H9 (cell line): ENCODE data around the gene PTPN7. TPM values are rescaled to one million over a fixed set of nuclear protein-coding genes. Genes with fewer than 3 reads are reported as not detected.

Experiments used
- DNase-seq: peaks from one replicate; pipeline ENCODE4 v3.0.0-alpha.2; 2017
- H2AFZ ChIP-seq: one replicate; pipeline ENCODE4 v1.6.1; 2013; ENCODE audit warnings: mild to moderate bottlenecking, low read length, control low read depth, moderate library complexity
- H2AK5ac ChIP-seq: 2 replicates; pipeline ENCODE4 v1.6.1; 2013; ENCODE audit warnings: low read length, control low read depth, mixed read lengths; ENCODE audit not compliant: insufficient read length
- H2BK120ac ChIP-seq: one replicate; pipeline ENCODE4 v1.6.1; 2013; ENCODE audit warnings: low read depth, mild to moderate bottlenecking, low read length, control low read depth, inconsistent platforms; ENCODE audit not compliant: poor library complexity, severe bottlenecking
- H2BK12ac ChIP-seq: 2 replicates; pipeline ENCODE4 v1.6.1; 2013; ENCODE audit warnings: low read length, control low read depth, mixed read lengths, low read depth; ENCODE audit not compliant: insufficient read length
- H2BK15ac ChIP-seq: 2 replicates; pipeline ENCODE4 v1.6.1; 2013; ENCODE audit warnings: low read depth, low read length, control low read depth
- H2BK20ac ChIP-seq: one replicate; pipeline ENCODE4 v1.6.1; 2013; ENCODE audit warnings: low read depth, mild to moderate bottlenecking, low read length, control low read depth, inconsistent platforms; ENCODE audit not compliant: poor library complexity, severe bottlenecking
- H2BK5ac ChIP-seq: 2 replicates; pipeline ENCODE4 v1.6.1; 2013; ENCODE audit warnings: low read length, control low read depth, mixed read lengths; ENCODE audit not compliant: insufficient read length
- H3K14ac ChIP-seq: 2 replicates; pipeline ENCODE4 v1.6.1; 2013; ENCODE audit warnings: low read length, control low read depth; ENCODE audit not compliant: insufficient read depth
- H3K18ac ChIP-seq: 2 replicates; pipeline ENCODE4 v1.6.1; 2013; ENCODE audit warnings: low read depth, mild to moderate bottlenecking, mixed read lengths, low read length, control low read depth; ENCODE audit not compliant: insufficient read length
- H3K23ac ChIP-seq: 2 replicates; pipeline ENCODE4 v1.6.1; 2013; ENCODE audit warnings: low read length, control low read depth, mixed read lengths, low read depth; ENCODE audit not compliant: insufficient read length
- H3K23me2 ChIP-seq: 2 replicates; pipeline ENCODE4 v1.6.1; 2013; ENCODE audit warnings: low read depth, mild to moderate bottlenecking, mixed read lengths, low read length, control low read depth; ENCODE audit not compliant: insufficient read length, poor library complexity, severe bottlenecking
- H3K27ac ChIP-seq: 2 replicates; pipeline ENCODE4 v1.5.1; 2013; ENCODE audit warnings: low read length, control low read depth, mixed read lengths, low read depth; ENCODE audit not compliant: insufficient read length
- H3K27me3 ChIP-seq: 2 replicates; pipeline ENCODE4 v1.6.1; 2013; ENCODE audit warnings: low read length, control low read depth, inconsistent platforms; ENCODE audit not compliant: insufficient read depth
- H3K4ac ChIP-seq: 2 replicates; pipeline ENCODE4 v1.6.1; 2013; ENCODE audit warnings: low read depth, mild to moderate bottlenecking, control low read depth, inconsistent platforms, low read length, moderate library complexity
- H3K4me1 ChIP-seq: 2 replicates; pipeline ENCODE4 v1.6.1; 2013; ENCODE audit warnings: low read length, control low read depth, inconsistent platforms; ENCODE audit not compliant: insufficient read depth
- H3K4me2 ChIP-seq: 2 replicates; pipeline ENCODE4 v1.6.1; 2013; ENCODE audit warnings: low read length, control low read depth, mixed read lengths; ENCODE audit not compliant: insufficient read length, insufficient read depth
- H3K56ac ChIP-seq: 2 replicates; pipeline ENCODE4 v1.6.1; 2013; ENCODE audit warnings: low read depth, mild to moderate bottlenecking, mixed read lengths, low read length, control low read depth; ENCODE audit not compliant: insufficient read length
- H3K79me1 ChIP-seq: 2 replicates; pipeline ENCODE4 v1.6.1; 2013; ENCODE audit warnings: low read depth, mild to moderate bottlenecking, moderate library complexity, low read length, control low read depth, inconsistent platforms; ENCODE audit not compliant: insufficient read depth, poor library complexity, severe bottlenecking
- H3K79me2 ChIP-seq: 2 replicates; pipeline ENCODE4 v1.6.1; 2013; ENCODE audit warnings: low read length, control low read depth, inconsistent platforms; ENCODE audit not compliant: insufficient read depth
- H3K9ac ChIP-seq: 2 replicates; pipeline ENCODE4 v1.6.1; 2013; ENCODE audit warnings: low read length, control low read depth, mixed read lengths; ENCODE audit not compliant: insufficient read length; ENCODE audit errors: extremely low read depth
- H3K9me3 ChIP-seq: one replicate; pipeline ENCODE4 v1.6.1; 2013; ENCODE audit warnings: low read depth, low read length, inconsistent platforms; ENCODE audit not compliant: control insufficient read depth
- H3T11ph ChIP-seq: one replicate; pipeline ENCODE4 v1.6.1; 2013; ENCODE audit warnings: mild to moderate bottlenecking, low read length, control low read depth, inconsistent platforms
- H4K20me1 ChIP-seq: one replicate; pipeline ENCODE4 v1.6.1; 2013; ENCODE audit not compliant: control insufficient read depth, insufficient read length, insufficient read depth
- H4K5ac ChIP-seq: 2 replicates; pipeline ENCODE4 v1.6.1; 2013; ENCODE audit warnings: low read depth, mild to moderate bottlenecking, mixed read lengths, low read length, control low read depth; ENCODE audit not compliant: insufficient read length
- H4K8ac ChIP-seq: replicated peaks from 2 replicates; pipeline ENCODE4 v1.6.1; 2013; ENCODE audit warnings: low read length, control low read depth, mixed read lengths, low read depth; ENCODE audit not compliant: insufficient read length
- H4K91ac ChIP-seq: 2 replicates; pipeline ENCODE4 v1.6.1; 2013; ENCODE audit warnings: low read depth, mild to moderate bottlenecking, moderate library complexity, mixed read lengths, low read length, control low read depth; ENCODE audit not compliant: insufficient read length
- H3K27ac Mint-ChIP-seq, 3 experiments: 2 replicates in 2 of 3; 3 replicates in 1 of 3; pipeline ENCODE4 v1.8.0; 2020 to 2021; ENCODE audit warnings: mixed read lengths in 3 of 3, mild to moderate bottlenecking in 1 of 3, moderate library complexity in 1 of 3
- H3K27me3 Mint-ChIP-seq: 2 replicates; pipeline ENCODE4 v1.8.0; 2021; ENCODE audit warnings: low read depth, mild to moderate bottlenecking, moderate library complexity, mixed read lengths
- H3K36me3 Mint-ChIP-seq, 3 experiments: 2 replicates in 2 of 3; 3 replicates in 1 of 3; pipeline ENCODE4 v1.8.0; 2020 to 2021; ENCODE audit warnings: low read depth in 3 of 3, mixed read lengths in 3 of 3; ENCODE audit not compliant: insufficient read depth in 1 of 3
- H3K4me1 Mint-ChIP-seq, 2 experiments: 2 replicates each; pipeline ENCODE4 v1.8.0; 2020; ENCODE audit warnings: mixed read lengths in 2 of 2
- H3K4me3 Mint-ChIP-seq, 2 experiments: 2 replicates in 1 of 2; 3 replicates in 1 of 2; pipeline ENCODE4 v1.8.0; 2020 to 2021; ENCODE audit warnings: mild to moderate bottlenecking in 2 of 2, mixed read lengths in 2 of 2, moderate library complexity in 1 of 2
- H3K9me3 Mint-ChIP-seq, 2 experiments: 2 replicates in 1 of 2; 3 replicates in 1 of 2; pipeline ENCODE4 v1.8.0; 2020; ENCODE audit warnings: mild to moderate bottlenecking in 2 of 2, mixed read lengths in 2 of 2, moderate library complexity in 1 of 2
- CTCF ChIP-seq: fragments of 200-600 bp; sonication (generic); conservative IDR thresholded peaks from 3 replicates; pipeline ENCODE4 v1.8.0; 2021; ENCODE audit warnings: antibody characterized with exemption, mild to moderate bottlenecking
- WGBS: extraction: QIAGEN DNeasy Blood & Tissue Kit; methylation state at CpG from one replicate; pipeline ENCODE4 v1.1.7; 2013; ENCODE audit warnings: missing lambda C conversion rate, low lambda C conversion rate, mixed read lengths; ENCODE audit not compliant: insufficient read length; ENCODE audit errors: extremely low coverage; 5-methylcytosine and 5-hydroxymethylcytosine counted together
- total RNA-seq: library from RNA; stranded (reverse); gene quantifications from 2 replicates; pipeline ENCODE4 v1.2.1, GENCODE V29; 2021

Gene PTPN7
- total RNA-seq, 1 experiment from 2014 or later: 0.72 TPM

- Histone ChIP-seq H4K91ac (no peak overlapping the region), H3K4me2 (no peak overlapping the region), H2BK15ac (no peak overlapping the region), H3K18ac (no peak overlapping the region), H3K23me2 (no peaks in the 10 kb centered on the region), H3K56ac (no peak overlapping the region), H3K23ac (no peak overlapping the region), H3T11ph (no peak overlapping the region), H3K14ac (no peak overlapping the region), H3K9ac (no peak overlapping the region), H3K79me2 (no peaks in the 10 kb centered on the region), H3K4ac (no peak overlapping the region), H2BK20ac (no peak overlapping the region), H4K20me1 (no peaks in the 10 kb centered on the region), H4K5ac (no peak overlapping the region), H3K27ac (no peak overlapping the region), H2BK5ac (no peak overlapping the region), H3K9me3 (no peaks in the 10 kb centered on the region), H2AK5ac (no peak overlapping the region), H2AFZ (no peak overlapping the region), H3K79me1 (no peaks in the 10 kb centered on the region), H2BK120ac (no peak overlapping the region), H4K8ac (no peak overlapping the region), H2BK12ac (no peak overlapping the region), H3K4me1 (0 out of 2 replicates have a peak, but pooled peaks cover 4% of the 10 kb centered on the region), H3K27me3 (no peaks in the 10 kb centered on the region)
- WGBS: no CpG with 5 or more reads among the region's 10 CpGs
- DNase-seq: no peak
- Mint-ChIP-seq H3K4me1 (peaks cover 14 to 16% of the 10 kb centered on the region in 2 experiments), H3K9me3 (no peaks in the 10 kb centered on the region), H3K27ac (peak overlapping the region in 1 of 3 experiments; percentile 53; a peak in 2 of 7 replicates), H3K36me3 (no peaks in the 10 kb centered on the region), H3K4me3 (no peak overlapping the region), H3K27me3 (peaks cover 9% of the 10 kb centered on the region)
- no peak for TF ChIP-seq CTCF
Measured at GRCh38 chr1:202123336-202123813, 37.0 kb downstream of the PTPN7 start.
